ENCODE measurements around the gene GRPEL1.

Gene GRPEL1

DNA sequence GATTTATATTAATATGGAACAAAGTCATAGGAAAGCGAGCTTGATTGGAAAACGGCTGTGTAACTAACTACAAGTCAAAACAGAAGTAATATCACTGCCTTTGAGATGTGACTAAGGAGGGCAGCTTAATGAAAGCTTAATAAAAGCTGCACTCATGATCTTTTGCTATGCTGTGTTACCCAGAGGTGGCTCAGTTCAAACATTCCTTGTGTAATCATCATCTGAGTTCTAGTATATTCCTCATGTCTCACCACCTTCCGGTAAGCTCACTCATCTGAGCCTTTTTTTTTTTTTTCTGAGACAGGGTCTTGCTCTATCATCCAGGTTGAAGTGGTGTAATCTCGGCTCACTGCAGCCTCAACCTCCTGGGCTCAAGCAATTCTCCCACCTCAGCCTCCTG, 5.0 kb downstream of the GRPEL1 start:
- no peak for DNase-seq

- DNase-seq = no peak
Observed at GRCh38 chr4:7061815-7062214, 6.0 kb downstream of the GRPEL1 start.

DNA sequence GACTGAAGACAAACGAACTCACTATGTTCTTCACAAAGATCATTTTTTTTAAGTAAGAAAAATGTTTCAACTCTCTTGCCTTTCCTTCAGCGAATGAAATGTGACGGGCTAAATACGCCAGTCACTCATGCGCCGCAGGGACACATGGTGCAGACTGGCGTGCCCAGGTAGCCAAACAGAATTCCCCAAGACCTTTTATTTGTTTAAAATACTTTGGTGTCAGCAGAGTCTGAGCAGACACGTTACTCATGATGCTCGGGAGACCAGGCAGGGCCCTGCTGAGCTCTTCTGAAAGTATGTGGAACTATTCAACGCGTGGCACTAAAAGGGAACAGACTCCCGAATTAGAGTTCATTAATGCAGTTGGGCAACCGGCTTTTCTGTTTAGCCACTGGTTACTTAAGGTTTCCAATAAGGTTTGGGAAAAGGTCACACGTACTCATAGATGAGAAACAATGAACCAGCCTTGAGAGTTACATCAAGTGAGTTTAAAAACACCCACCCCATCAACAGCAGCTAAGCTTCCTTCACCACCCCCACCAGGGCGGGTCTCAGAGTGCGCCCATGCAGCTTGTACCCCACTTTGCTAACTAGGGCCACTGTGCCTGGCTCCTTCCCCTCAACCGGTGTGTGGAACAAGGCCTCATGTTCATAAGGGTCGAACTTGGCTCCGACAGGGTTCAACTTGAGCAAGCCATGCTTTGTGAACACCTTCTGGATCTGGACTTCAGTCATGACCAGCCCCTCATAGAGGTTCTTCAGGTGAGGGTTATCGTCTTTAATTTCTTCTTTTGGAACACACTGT, 7.3 kb downstream of the GRPEL1 start:
- no peak for DNase-seq

GRCh38 chr4:7059662-7060061, 8.2 kb downstream of the GRPEL1 start:
- DNase-seq = no peak

- no peak for DNase-seq
Observed at GRCh38 chr4:7058792-7059191, 9.1 kb downstream of the GRPEL1 start.

- no peak for DNase-seq
Observed at GRCh38 chr4:7055990-7056325, 11.9 kb downstream of the GRPEL1 start.

GRCh38 chr4:7055111-7055989, 12.5 kb downstream of the GRPEL1 start:
- no peak for DNase-seq

DNA sequence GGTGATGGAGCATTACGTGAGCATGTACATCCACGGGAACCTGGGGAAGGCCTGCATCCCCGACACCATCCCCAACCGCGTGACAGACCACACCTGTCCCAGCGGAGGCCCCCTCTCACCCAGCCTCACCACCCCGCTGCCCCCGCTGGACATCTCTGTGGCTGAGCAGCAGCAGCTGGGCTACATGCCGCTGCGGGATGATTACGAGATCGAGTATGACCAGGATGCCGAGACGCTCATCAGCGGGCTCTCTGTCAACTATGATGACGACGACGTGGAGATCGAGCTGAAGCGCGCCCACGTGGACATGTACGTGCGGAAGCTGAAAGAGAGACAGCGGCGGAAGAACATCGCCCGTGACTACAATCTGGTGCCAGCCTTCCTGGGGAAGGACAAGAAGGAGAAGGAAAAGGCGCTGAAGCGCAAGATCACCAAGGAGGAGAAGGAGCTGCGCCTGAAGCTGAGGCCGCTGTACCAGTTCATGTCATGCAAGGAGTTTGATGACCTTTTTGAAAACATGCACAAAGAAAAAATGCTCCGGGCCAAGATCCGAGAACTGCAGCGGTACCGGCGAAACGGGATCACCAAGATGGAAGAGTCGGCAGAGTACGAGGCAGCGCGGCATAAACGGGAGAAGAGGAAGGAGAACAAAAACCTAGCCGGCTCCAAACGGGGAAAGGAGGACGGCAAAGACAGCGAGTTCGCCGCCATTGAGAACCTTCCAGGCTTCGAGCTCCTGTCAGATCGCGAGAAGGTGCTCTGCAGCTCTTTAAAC, 13.6 kb downstream of the GRPEL1 start:
- DNase-seq = no peak

- no peak for DNase-seq
Observed at GRCh38 chr4:7052923-7053715, 14.7 kb downstream of the GRPEL1 start.

GRCh38 chr4:7052313-7052712, 15.6 kb downstream of the GRPEL1 start:
- DNase-seq = no peak

DNA sequence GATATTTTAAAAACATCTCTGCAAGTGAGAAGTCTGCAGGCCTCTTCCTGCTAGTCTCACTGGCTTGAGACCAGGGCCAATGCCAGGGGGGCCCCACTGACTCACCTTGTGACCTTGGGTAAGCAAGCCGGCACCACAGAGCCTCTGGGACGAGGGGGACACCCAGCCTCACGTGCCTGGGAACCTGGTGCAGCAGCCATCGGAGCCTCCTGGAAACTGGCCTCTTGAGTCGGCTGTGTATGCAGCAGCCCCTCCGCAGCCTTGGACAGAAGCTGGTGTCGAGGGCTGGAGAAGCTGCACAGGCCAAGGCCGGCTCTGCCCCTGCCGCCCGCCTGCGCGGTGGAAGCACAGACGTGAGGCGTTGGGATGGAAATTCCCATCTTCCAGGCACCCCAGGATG, 16.0 kb downstream of the GRPEL1 start:
- no peak for DNase-seq

- DNase-seq = no peak
Observed at GRCh38 chr4:7051144-7051495, 16.7 kb downstream of the GRPEL1 start.

GRCh38 chr4:7050481-7051143, 17.3 kb downstream of the GRPEL1 start:
- no peak for DNase-seq

GRCh38 chr4:7049739-7050138, 18.1 kb downstream of the GRPEL1 start:
- DNase-seq = no peak

- DNase-seq = no peak
Observed at GRCh38 chr4:7049295-7049694, 18.6 kb downstream of the GRPEL1 start.

DNA sequence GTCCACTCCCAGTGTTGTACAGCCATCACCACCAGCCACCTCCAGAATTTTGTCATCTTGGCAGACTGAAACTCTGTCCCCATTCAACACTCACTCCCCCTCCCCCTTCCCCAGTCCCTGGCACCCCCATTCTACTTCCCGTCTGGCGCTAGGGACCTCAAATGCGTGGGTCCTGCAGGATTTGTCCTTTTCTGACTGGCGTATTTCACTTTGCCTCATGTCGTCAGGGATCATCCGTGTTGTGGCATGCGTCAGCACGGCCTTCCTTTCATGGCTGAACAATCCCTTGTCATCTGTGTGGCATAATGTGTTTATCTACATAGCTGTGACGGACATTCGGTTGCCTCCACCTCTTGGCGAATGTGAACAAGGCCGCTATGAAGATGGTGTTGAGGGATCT, 19.2 kb downstream of the GRPEL1 start:
- DNase-seq = no peak

- DNase-seq = no peak
Observed at GRCh38 chr4:7046971-7047370, 20.9 kb downstream of the GRPEL1 start.

DNA sequence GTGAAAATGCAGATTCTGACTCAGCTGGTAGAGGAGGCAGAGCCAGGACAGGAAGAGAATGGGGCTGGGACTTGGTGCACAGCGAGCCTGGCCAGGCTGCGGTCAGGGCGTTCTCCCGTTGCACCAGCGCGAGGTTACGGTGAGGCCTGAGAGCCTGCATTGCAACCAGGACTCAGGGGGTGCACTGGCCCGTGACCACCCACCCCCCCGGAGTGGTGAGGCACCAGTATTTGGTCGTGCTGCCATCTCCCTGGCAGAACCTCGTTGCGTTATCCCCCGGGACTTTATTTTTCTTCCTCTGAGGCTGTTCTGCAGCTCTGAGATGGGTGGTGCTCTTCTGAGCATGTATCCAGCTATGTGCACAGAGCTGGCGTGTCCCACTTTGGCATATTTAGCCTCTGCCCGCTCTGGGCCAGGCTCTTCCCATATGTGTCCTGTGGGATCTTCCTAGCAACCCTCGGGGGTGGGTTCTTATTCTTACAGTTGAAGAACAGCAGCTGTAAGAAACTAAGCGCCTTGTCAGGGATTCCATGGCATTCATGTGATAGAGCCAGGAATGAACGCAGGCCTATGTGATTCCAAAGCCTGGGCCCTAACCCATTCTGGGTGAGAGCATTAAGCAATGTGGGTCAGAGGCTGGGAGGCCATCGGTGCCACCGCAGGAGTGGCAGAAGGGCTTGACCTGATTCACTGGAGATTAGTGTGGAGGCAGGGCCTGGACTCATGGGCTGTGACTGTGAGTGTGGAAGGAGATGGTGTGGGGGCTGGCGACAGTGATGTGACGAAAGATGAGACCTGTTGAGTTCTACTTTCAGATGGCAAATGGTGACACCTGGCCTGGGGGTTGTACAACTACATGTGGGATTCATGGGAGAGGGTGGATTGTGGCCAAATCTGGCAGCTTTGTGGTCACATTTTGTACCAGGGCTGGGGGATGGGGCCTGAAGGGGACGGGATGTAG, 21.6 kb downstream of the GRPEL1 start:
- DNase-seq = no peak

GRCh38 chr4:7045553-7045952, 22.3 kb downstream of the GRPEL1 start:
- DNase-seq = no peak

GRCh38 chr4:7044137-7044930, 23.5 kb downstream of the GRPEL1 start:
- DNase-seq = no peak
